H1 (cell line): Measurements from ENCODE around the gene SDHAF4. TPM values are rescaled to one million over a fixed set of nuclear protein-coding genes. Genes with fewer than 3 reads are reported as not detected.

Source experiments
- polyA plus RNA-seq, 7 experiments: library from polyadenylated mRNA; depleted of rRNA in 3 of 7; stranded (reverse) in 5 of 7; unstranded in 2 of 7; fragments of >200 nt in 5 of 7; fragments of 200-250 nt in 2 of 7; gene quantifications; 1 replicate in 5 of 7; 2 replicates in 1 of 7; 4 replicates in 1 of 7; pipeline versions ENCODE4 v1.2.1 to v1.2.3, GENCODE V29; 2011 to 2013; ENCODE audit warnings: missing spikeins in 2 of 7, mixed read lengths in 2 of 7
- total RNA-seq: library from RNA; stranded (reverse); fragmentation: NEBNext Ultra II Directional; extraction: Animal tissue kit (Norgen Biotek cat#: 25700); gene quantifications from 2 replicates; pipeline ENCODE4 v1.2.1, GENCODE V29; 2021
- TF ChIP-seq, protein P1 (sequence below): fragments of 300-600 bp; sonication (generic); IDR thresholded peaks from 2 replicates; pipeline ENCODE4 v1.7.1; 2012; ENCODE audit warnings: low read length, moderate library complexity, mild to moderate bottlenecking, inconsistent platforms; ENCODE audit not compliant: insufficient replicate concordance

The SDHAF4 gene
- total and polyA plus RNA-seq, 2 of the 8 experiments (the other 6 are each of a cell fraction or from before 2014, with no cell fraction given): 9.8 to 14.9 TPM

DNA sequence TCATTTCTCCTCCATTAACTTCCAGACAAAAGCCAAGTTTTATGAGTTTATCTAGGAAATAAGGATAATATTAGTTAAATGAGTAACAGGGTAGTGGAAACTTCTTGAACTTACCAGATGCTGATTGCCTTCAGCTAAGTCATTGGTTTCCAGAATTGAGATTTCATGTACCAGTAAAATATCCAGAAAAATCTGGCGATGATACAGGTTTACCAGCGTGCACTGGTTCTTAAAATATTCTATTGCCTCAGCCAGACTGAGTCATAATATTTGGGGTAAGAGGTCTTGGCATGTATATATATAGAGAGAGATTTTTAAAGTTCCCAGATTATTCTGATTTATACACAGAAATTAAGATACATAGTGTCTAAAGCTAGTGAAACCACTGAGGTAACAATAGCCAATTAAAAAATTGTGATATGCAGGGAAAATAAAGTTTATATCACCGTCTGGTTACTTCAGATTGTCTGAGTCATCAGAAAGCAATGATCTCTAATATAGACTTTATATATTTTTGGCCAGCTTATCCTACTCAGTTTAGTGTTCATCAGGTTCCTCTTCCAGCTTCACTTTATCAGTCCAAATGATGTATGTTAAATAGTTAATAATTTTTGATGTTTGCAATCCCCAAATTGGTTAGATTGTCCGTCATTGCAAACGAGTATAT, 39.5 kb upstream of the SDHAF4 start (continued):
- TF ChIP-seq, protein P1, sequence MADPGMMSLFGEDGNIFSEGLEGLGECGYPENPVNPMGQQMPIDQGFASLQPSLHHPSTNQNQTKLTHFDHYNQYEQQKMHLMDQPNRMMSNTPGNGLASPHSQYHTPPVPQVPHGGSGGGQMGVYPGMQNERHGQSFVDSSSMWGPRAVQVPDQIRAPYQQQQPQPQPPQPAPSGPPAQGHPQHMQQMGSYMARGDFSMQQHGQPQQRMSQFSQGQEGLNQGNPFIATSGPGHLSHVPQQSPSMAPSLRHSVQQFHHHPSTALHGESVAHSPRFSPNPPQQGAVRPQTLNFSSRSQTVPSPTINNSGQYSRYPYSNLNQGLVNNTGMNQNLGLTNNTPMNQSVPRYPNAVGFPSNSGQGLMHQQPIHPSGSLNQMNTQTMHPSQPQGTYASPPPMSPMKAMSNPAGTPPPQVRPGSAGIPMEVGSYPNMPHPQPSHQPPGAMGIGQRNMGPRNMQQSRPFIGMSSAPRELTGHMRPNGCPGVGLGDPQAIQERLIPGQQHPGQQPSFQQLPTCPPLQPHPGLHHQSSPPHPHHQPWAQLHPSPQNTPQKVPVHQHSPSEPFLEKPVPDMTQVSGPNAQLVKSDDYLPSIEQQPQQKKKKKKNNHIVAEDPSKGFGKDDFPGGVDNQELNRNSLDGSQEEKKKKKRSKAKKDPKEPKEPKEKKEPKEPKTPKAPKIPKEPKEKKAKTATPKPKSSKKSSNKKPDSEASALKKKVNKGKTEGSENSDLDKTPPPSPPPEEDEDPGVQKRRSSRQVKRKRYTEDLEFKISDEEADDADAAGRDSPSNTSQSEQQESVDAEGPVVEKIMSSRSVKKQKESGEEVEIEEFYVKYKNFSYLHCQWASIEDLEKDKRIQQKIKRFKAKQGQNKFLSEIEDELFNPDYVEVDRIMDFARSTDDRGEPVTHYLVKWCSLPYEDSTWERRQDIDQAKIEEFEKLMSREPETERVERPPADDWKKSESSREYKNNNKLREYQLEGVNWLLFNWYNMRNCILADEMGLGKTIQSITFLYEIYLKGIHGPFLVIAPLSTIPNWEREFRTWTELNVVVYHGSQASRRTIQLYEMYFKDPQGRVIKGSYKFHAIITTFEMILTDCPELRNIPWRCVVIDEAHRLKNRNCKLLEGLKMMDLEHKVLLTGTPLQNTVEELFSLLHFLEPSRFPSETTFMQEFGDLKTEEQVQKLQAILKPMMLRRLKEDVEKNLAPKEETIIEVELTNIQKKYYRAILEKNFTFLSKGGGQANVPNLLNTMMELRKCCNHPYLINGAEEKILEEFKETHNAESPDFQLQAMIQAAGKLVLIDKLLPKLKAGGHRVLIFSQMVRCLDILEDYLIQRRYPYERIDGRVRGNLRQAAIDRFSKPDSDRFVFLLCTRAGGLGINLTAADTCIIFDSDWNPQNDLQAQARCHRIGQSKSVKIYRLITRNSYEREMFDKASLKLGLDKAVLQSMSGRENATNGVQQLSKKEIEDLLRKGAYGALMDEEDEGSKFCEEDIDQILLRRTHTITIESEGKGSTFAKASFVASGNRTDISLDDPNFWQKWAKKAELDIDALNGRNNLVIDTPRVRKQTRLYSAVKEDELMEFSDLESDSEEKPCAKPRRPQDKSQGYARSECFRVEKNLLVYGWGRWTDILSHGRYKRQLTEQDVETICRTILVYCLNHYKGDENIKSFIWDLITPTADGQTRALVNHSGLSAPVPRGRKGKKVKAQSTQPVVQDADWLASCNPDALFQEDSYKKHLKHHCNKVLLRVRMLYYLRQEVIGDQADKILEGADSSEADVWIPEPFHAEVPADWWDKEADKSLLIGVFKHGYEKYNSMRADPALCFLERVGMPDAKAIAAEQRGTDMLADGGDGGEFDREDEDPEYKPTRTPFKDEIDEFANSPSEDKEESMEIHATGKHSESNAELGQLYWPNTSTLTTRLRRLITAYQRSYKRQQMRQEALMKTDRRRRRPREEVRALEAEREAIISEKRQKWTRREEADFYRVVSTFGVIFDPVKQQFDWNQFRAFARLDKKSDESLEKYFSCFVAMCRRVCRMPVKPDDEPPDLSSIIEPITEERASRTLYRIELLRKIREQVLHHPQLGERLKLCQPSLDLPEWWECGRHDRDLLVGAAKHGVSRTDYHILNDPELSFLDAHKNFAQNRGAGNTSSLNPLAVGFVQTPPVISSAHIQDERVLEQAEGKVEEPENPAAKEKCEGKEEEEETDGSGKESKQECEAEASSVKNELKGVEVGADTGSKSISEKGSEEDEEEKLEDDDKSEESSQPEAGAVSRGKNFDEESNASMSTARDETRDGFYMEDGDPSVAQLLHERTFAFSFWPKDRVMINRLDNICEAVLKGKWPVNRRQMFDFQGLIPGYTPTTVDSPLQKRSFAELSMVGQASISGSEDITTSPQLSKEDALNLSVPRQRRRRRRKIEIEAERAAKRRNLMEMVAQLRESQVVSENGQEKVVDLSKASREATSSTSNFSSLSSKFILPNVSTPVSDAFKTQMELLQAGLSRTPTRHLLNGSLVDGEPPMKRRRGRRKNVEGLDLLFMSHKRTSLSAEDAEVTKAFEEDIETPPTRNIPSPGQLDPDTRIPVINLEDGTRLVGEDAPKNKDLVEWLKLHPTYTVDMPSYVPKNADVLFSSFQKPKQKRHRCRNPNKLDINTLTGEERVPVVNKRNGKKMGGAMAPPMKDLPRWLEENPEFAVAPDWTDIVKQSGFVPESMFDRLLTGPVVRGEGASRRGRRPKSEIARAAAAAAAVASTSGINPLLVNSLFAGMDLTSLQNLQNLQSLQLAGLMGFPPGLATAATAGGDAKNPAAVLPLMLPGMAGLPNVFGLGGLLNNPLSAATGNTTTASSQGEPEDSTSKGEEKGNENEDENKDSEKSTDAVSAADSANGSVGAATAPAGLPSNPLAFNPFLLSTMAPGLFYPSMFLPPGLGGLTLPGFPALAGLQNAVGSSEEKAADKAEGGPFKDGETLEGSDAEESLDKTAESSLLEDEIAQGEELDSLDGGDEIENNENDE: no peak
